ENCODE measurements around the gene ADGRG6.

Gene ADGRG6

GRCh38 chr6:142332393-142333098, 30.7 kb downstream of the ADGRG6 start:
- TF ChIP-seq ZNF501 (tag by site-specific recombination; IDR thresholded peaks at IDR 0.05) (no peak), ZNF423 (tag by site-specific recombination; IDR thresholded peaks at IDR 0.05) (no peak), ZNF837 (tag by site-specific recombination; IDR thresholded peaks at IDR 0.05) (no peak), YY2 (tag by site-specific recombination; IDR thresholded peaks at IDR 0.05) (no peak)
- TF ChIP-seq, protein P1, sequence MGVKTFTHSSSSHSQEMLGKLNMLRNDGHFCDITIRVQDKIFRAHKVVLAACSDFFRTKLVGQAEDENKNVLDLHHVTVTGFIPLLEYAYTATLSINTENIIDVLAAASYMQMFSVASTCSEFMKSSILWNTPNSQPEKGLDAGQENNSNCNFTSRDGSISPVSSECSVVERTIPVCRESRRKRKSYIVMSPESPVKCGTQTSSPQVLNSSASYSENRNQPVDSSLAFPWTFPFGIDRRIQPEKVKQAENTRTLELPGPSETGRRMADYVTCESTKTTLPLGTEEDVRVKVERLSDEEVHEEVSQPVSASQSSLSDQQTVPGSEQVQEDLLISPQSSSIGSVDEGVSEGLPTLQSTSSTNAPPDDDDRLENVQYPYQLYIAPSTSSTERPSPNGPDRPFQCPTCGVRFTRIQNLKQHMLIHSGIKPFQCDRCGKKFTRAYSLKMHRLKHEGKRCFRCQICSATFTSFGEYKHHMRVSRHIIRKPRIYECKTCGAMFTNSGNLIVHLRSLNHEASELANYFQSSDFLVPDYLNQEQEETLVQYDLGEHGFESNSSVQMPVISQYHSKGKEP (tag by site-specific recombination; IDR thresholded peaks at IDR 0.05): no peak
- Histone ChIP-seq H3K27ac (ENCODE audit: extremely low read depth, low read depth, low read length) (no peak overlapping the region), H3K36me3 (ENCODE audit: control insufficient read depth in 2 of 2, insufficient read depth in 1 of 2, low read length in 2 of 2) (no peaks in the 10 kb centered on the region), H3K9me3 (ENCODE audit: control insufficient read depth, insufficient read depth, low read depth, low read length) (no peaks in the 10 kb centered on the region), H3K4me3 (ENCODE audit: low read depth, low read length) (no peak overlapping the region), H3K4me1 (ENCODE audit: control insufficient read depth, insufficient read depth, low read length) (peaks cover 6% of the 10 kb centered on the region; the same call in 1 of the 2 replicates)
- ChIA-PET POLR2A (no interaction called here), CTCF (interaction anchor here (0.7 to 0.9 kb wide), 3 partner anchors 13 to 142 kb away, joined by 3 to 5 read pairs (median 3); no protein-coding TSS in a partner anchor)

GRCh38 chr6:142333431-142333830, 31.6 kb downstream of the ADGRG6 start:
- ChIA-PET CTCF (interaction anchor here (0.7 to 2.0 kb wide), 5 partner anchors 9 to 141 kb away, joined by 3 to 5 read pairs (median 4); no protein-coding TSS in a partner anchor), POLR2A (no interaction called here)
- no peak overlapping the region for H3K27ac ChIP-seq (ENCODE audit: extremely low read depth, low read depth, low read length)
- H3K4me3 ChIP-seq (ENCODE audit: low read depth, low read length): no peak overlapping the region
- no peaks in the 10 kb centered on the region for H3K9me3 ChIP-seq (ENCODE audit: control insufficient read depth, insufficient read depth, low read depth, low read length)
- no peak for TF ChIP-seq ZNF529 (tag by site-specific recombination; IDR thresholded peaks at IDR 0.05; ENCODE audit: insufficient replicate concordance)
- no peak for TF ChIP-seq KLF9 (tag by site-specific recombination; IDR thresholded peaks at IDR 0.05; ENCODE audit: low read depth)
- no peak for TF ChIP-seq HIC1 (tag by site-specific recombination; IDR thresholded peaks at IDR 0.05)
- no peak for TF ChIP-seq EGR2 (tag by site-specific recombination; IDR thresholded peaks at IDR 0.05; ENCODE audit: low read depth)
- no peak for TF ChIP-seq ZNF114 (tag by site-specific recombination; IDR thresholded peaks at IDR 0.05)
- no peak for TF ChIP-seq PRDM1 (tag by site-specific recombination; IDR thresholded peaks at IDR 0.05)
- TF ChIP-seq ZNF221 (tag by site-specific recombination; IDR thresholded peaks at IDR 0.05; ENCODE audit: borderline replicate concordance): no peak
- no peak for TF ChIP-seq ZNF776 (tag by site-specific recombination; IDR thresholded peaks at IDR 0.05; ENCODE audit: borderline replicate concordance)
- TF ChIP-seq ZNF2 (tag by site-specific recombination; IDR thresholded peaks at IDR 0.05): no peak
- TF ChIP-seq ZNF626 (tag by site-specific recombination; IDR thresholded peaks at IDR 0.05): no peak
- peaks cover 6% of the 10 kb centered on the region; the same call in 1 of the 2 replicates for H3K4me1 ChIP-seq (ENCODE audit: control insufficient read depth, insufficient read depth, low read length)
- H3K36me3 ChIP-seq (ENCODE audit: control insufficient read depth in 2 of 2, insufficient read depth in 1 of 2, low read length in 2 of 2): no peaks in the 10 kb centered on the region

DNA sequence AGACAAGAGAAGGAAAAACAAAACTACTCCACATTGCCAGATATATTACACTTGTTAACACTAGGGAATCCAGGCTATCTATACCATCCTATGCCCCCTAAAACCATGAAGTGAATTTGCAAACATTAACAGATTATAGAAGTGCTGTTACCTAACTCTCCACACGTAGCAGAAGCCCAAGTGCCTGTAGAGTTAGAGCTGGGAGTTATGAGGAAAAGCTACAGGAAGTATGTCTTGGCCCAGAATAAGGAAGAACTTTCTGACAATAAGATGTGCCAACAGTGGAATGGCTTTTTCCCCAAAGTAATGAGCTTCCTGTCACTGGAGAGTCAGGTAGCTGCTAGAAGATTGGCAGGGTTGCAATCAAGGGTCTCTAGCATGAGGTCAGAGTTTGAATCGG, 32.5 kb downstream of the ADGRG6 start:
- ChIA-PET POLR2A (no interaction called here), CTCF (interaction anchor here (0.6 to 2.0 kb wide), 3 partner anchors 11 to 63 kb away, joined by 3 to 6 read pairs (median 4); no protein-coding TSS in a partner anchor)
- Histone ChIP-seq H3K27ac (ENCODE audit: extremely low read depth, low read depth, low read length) (no peak overlapping the region), H3K36me3 (ENCODE audit: control insufficient read depth in 2 of 2, insufficient read depth in 1 of 2, low read length in 2 of 2) (no peaks in the 10 kb centered on the region), H3K4me3 (ENCODE audit: low read depth, low read length) (no peak overlapping the region), H3K4me1 (ENCODE audit: control insufficient read depth, insufficient read depth, low read length) (peaks cover 6% of the 10 kb centered on the region; the same call in 1 of the 2 replicates), H3K9me3 (ENCODE audit: control insufficient read depth, insufficient read depth, low read depth, low read length) (no peaks in the 10 kb centered on the region)
- TF ChIP-seq CTCF (tag by site-specific recombination; IDR thresholded peaks at IDR 0.05) (no peak), ZNF768 (tag by site-specific recombination; IDR thresholded peaks at IDR 0.05) (no peak), ZBTB20 (tag by site-specific recombination; IDR thresholded peaks at IDR 0.05) (no peak), BCL11A (tag by site-specific recombination; IDR thresholded peaks at IDR 0.05; ENCODE audit: low read depth) (no peak), ZNF701 (tag by site-specific recombination; IDR thresholded peaks at IDR 0.05) (no peak)
